Endodermal cell (in vitro differentiated cells): ENCODE results near the gene S1PR3. TPM values are rescaled to one million over a fixed set of nuclear protein-coding genes. Genes with fewer than 3 reads are reported as not detected.

ENCODE experiments used
- DNase-seq: peaks from one replicate; pipeline ENCODE4 v3.0.0-alpha.2; 2017
- H3K27ac ChIP-seq: 2 replicates; pipeline ENCODE4 v1.5.1; 2013; ENCODE audit warnings: mild to moderate bottlenecking, low read depth, low read length, moderate library complexity
- H3K27me3 ChIP-seq: 2 replicates; pipeline ENCODE4 v1.6.1; 2013; ENCODE audit warnings: mild to moderate bottlenecking, low read length, moderate library complexity; ENCODE audit not compliant: insufficient read depth, control insufficient read depth, poor library complexity, severe bottlenecking
- H3K36me3 ChIP-seq: 2 replicates; pipeline ENCODE4 v1.7.0; 2013; ENCODE audit warnings: mild to moderate bottlenecking, low read length, moderate library complexity; ENCODE audit not compliant: control insufficient read depth, insufficient read depth
- H3K4me1 ChIP-seq: one replicate; pipeline ENCODE4 v1.7.0; 2013; ENCODE audit warnings: low read length; ENCODE audit not compliant: control insufficient read depth, insufficient read depth
- H3K4me3 ChIP-seq: 2 replicates; pipeline ENCODE4 v1.5.1; 2013; ENCODE audit warnings: mild to moderate bottlenecking, low read length, moderate library complexity
- H3K9ac ChIP-seq: 2 replicates; pipeline ENCODE4 v1.6.1; 2013; ENCODE audit warnings: mild to moderate bottlenecking, low read length, moderate library complexity; ENCODE audit not compliant: poor library complexity, severe bottlenecking; ENCODE audit errors: extremely low read depth
- H3K9me3 ChIP-seq: 2 replicates; pipeline ENCODE4 v1.6.1; 2013; ENCODE audit warnings: mild to moderate bottlenecking, low read length, moderate library complexity; ENCODE audit not compliant: control insufficient read depth
- H3K27ac Mint-ChIP-seq: 2 replicates; pipeline ENCODE4 v1.8.0; 2020; ENCODE audit warnings: mixed read lengths
- H3K27me3 Mint-ChIP-seq: 2 replicates; pipeline ENCODE4 v1.8.0; 2021; ENCODE audit warnings: mild to moderate bottlenecking, mixed read lengths; ENCODE audit not compliant: insufficient read depth
- H3K36me3 Mint-ChIP-seq: 2 replicates; pipeline ENCODE4 v1.8.0; 2020; ENCODE audit warnings: low read depth, mixed read lengths
- H3K4me1 Mint-ChIP-seq: 2 replicates; pipeline ENCODE4 v1.8.0; 2020; ENCODE audit warnings: mixed read lengths
- H3K4me3 Mint-ChIP-seq: 2 replicates; pipeline ENCODE4 v1.8.0; 2020; ENCODE audit warnings: mild to moderate bottlenecking, moderate library complexity, mixed read lengths
- H3K9me3 Mint-ChIP-seq: 2 replicates; pipeline ENCODE4 v1.8.0; 2020; ENCODE audit warnings: mild to moderate bottlenecking, mixed read lengths
- WGBS, 2 experiments: methylation state at CpG; one replicate each; pipeline versions ENCODE4 v1.1.5 to v1.1.7; 2013; ENCODE audit warnings: missing lambda C conversion rate in 2 of 2, mixed read lengths in 1 of 2; ENCODE audit not compliant: insufficient coverage in 1 of 2, insufficient read length in 1 of 2; 5-methylcytosine and 5-hydroxymethylcytosine counted together
- total RNA-seq, 2 donors: library from RNA; stranded (reverse); fragmentation: NEBNext Ultra II Directional in 1 of 2; extraction: Animal tissue kit (Norgen Biotek cat#: 25700) in 1 of 2; gene quantifications; 2 replicates in 1 of 2; 3 replicates in 1 of 2; pipeline ENCODE4 v1.2.1, GENCODE V29; 2021
- TF ChIP-seq, protein P1 (sequence below): fragments of 200-600 bp; sonication (generic); conservative IDR thresholded peaks from 2 replicates; pipeline ENCODE4 v1.5.0; 2021; ENCODE audit warnings: antibody characterized with exemption, mild to moderate bottlenecking

The S1PR3 gene
- total RNA-seq, 2 donors from 2014 or later, result 53.6 to 95.2 TPM

GRCh38 chr9:88952086-88952615, 39.1 kb upstream of the S1PR3 start:
- Histone ChIP-seq H3K4me1 (peaks cover 25% of the 10 kb centered on the region), H3K27ac (no peak overlapping the region), H3K36me3 (no peaks in the 10 kb centered on the region), H3K9ac (no peak overlapping the region), H3K27me3 (no peaks in the 10 kb centered on the region), H3K4me3 (no peak overlapping the region), H3K9me3 (peaks cover 10% of the 10 kb centered on the region)
- 90 to 94% methylated on average over 2 of the region's 2 CpGs for WGBS, 2 experiments
- Mint-ChIP-seq H3K4me1 (peaks cover 30% of the 10 kb centered on the region), H3K27ac (no peak overlapping the region), H3K9me3 (peaks cover 7% of the 10 kb centered on the region), H3K27me3 (peaks cover 5% of the 10 kb centered on the region), H3K36me3 (no peaks in the 10 kb centered on the region), H3K4me3 (no peak overlapping the region)
- TF ChIP-seq, protein P1, sequence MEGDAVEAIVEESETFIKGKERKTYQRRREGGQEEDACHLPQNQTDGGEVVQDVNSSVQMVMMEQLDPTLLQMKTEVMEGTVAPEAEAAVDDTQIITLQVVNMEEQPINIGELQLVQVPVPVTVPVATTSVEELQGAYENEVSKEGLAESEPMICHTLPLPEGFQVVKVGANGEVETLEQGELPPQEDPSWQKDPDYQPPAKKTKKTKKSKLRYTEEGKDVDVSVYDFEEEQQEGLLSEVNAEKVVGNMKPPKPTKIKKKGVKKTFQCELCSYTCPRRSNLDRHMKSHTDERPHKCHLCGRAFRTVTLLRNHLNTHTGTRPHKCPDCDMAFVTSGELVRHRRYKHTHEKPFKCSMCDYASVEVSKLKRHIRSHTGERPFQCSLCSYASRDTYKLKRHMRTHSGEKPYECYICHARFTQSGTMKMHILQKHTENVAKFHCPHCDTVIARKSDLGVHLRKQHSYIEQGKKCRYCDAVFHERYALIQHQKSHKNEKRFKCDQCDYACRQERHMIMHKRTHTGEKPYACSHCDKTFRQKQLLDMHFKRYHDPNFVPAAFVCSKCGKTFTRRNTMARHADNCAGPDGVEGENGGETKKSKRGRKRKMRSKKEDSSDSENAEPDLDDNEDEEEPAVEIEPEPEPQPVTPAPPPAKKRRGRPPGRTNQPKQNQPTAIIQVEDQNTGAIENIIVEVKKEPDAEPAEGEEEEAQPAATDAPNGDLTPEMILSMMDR, result no peak
- no peak for DNase-seq

DNA sequence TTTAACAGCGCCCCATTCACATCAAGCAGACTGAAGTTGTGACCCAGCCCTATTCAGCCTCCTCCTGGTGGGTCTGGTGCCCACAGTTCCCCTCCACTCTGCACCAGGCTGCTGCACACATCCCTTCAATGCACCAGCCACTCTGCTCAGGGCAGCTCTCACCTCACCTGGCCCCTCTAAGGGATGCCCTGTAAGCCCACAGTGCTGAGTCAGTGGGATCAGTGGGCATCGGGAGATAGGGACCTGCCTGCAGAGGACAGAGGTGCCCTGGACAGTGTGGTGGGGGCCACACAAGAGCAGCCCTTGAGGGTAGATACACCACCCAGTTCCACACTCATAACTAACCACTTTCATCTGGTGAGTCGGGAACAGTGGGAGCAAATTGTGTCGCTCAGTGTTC, 38.3 kb upstream of the S1PR3 start:
- DNase-seq, result no peak
- TF ChIP-seq, protein P1, result no peak
- Mint-ChIP-seq H3K27me3 (peaks cover 5% of the 10 kb centered on the region), H3K4me3 (no peak overlapping the region), H3K27ac (no peak overlapping the region), H3K9me3 (peaks cover 10% of the 10 kb centered on the region), H3K4me1 (peaks cover 36% of the 10 kb centered on the region), H3K36me3 (no peaks in the 10 kb centered on the region)
- H3K36me3 ChIP-seq, result no peaks in the 10 kb centered on the region
- peaks cover 25% of the 10 kb centered on the region for H3K4me1 ChIP-seq
- no peaks in the 10 kb centered on the region for H3K27me3 ChIP-seq
- no peak overlapping the region for H3K4me3 ChIP-seq
- WGBS, 2 experiments, result 94 to 96% methylated on average over 3 to 4 of the region's 4 CpGs
- no peak overlapping the region for H3K9ac ChIP-seq
- peaks cover 10% of the 10 kb centered on the region for H3K9me3 ChIP-seq
- H3K27ac ChIP-seq, result no peak overlapping the region

GRCh38 chr9:88953381-88954029, 37.8 kb upstream of the S1PR3 start:
- H3K27me3 ChIP-seq, result no peaks in the 10 kb centered on the region
- DNase-seq, result no peak
- no peak overlapping the region for H3K9ac ChIP-seq
- TF ChIP-seq, protein P1, result no peak
- H3K36me3 Mint-ChIP-seq, result no peaks in the 10 kb centered on the region
- peaks cover 10% of the 10 kb centered on the region for H3K9me3 ChIP-seq
- no peak overlapping the region for H3K4me3 ChIP-seq
- H3K36me3 ChIP-seq, result no peaks in the 10 kb centered on the region
- H3K4me3 Mint-ChIP-seq, result no peak overlapping the region
- H3K27me3 Mint-ChIP-seq, result peaks cover 5% of the 10 kb centered on the region
- no peak overlapping the region for H3K27ac Mint-ChIP-seq
- peaks cover 25% of the 10 kb centered on the region for H3K4me1 ChIP-seq
- H3K27ac ChIP-seq, result no peak overlapping the region
- H3K4me1 Mint-ChIP-seq, result peaks cover 36% of the 10 kb centered on the region
- 89 to 92% methylated on average over 4 to 6 of the region's 6 CpGs for WGBS, 2 experiments
- peaks cover 10% of the 10 kb centered on the region for H3K9me3 Mint-ChIP-seq
